NOMO-1 treated with DMSO at 0.1 percent for 48 hours (cell line): ENCODE data around the gene FOXQ1.
"Not testable (repeated sequence)": the region's sequence is repeated elsewhere in the genome, so short reads cannot be mapped to it uniquely, and the experiment has no call there.

Experiments used
- DNase-seq: peaks from one replicate; lab custom pipeline; 2025; ENCODE audit not compliant: unreplicated experiment; lab: John Stamatoyannopoulos, UW

The FOXQ1 gene

GRCh38 chr6:1361717-1362116, 49.8 kb downstream of the FOXQ1 start:
- not testable (repeated sequence) for DNase-seq

- no peak for DNase-seq
Measured at GRCh38 chr6:1362643-1363042, 50.7 kb downstream of the FOXQ1 start.

- DNase-seq, result peak; percentile 82
Measured at GRCh38 chr6:1363298-1363697, 51.4 kb downstream of the FOXQ1 start.

- DNase-seq, result peak; percentile 15
Measured at GRCh38 chr6:1363729-1364572, 52.1 kb downstream of the FOXQ1 start.
